HepG2 (cell line): ENCODE measurements around the gene NEMP2. TPM values are rescaled to one million over a fixed set of nuclear protein-coding genes. Genes with fewer than 3 reads are reported as not detected.
A peak's percentile ranks its signal among the peaks of the same experiment; 100 is the strongest.

Experiments used
- EHMT2 ChIP-seq: fragments of 200-600 bp; sonication (generic); IDR thresholded peaks from 2 replicates; pipeline ENCODE4 v1.7.0; 2017; ENCODE audit warnings: antibody characterized with exemption, low read depth, low read length, borderline replicate concordance
- FIP1L1 ChIP-seq: fragments of 200-400 bp; formaldehyde crosslinking; IDR thresholded peaks from 2 replicates; pipeline ENCODE4 v1.6.1; 2018; ENCODE audit warnings: low read depth, mild to moderate bottlenecking, low read length, moderate library complexity, borderline replicate concordance; ENCODE audit not compliant: insufficient read depth
- FOXC1 ChIP-seq: sonication (generic); formaldehyde crosslinking; IDR thresholded peaks from 2 replicates; pipeline ENCODE4 v1.8.0; 2022; ENCODE audit warnings: mild to moderate bottlenecking, missing genetic modification reagents, borderline replicate concordance
- MATR3 ChIP-seq: sonication (generic); formaldehyde crosslinking; IDR thresholded peaks from 2 replicates; pipeline ENCODE4 v1.4.0; 2020; ENCODE audit warnings: missing genetic modification reagents
- MLLT10 ChIP-seq: sonication (generic); formaldehyde crosslinking; IDR thresholded peaks from 2 replicates; pipeline ENCODE4 v1.4.0; 2020; ENCODE audit warnings: missing genetic modification reagents
- SOX13 ChIP-seq, 3 experiments: fragments of 450-650 bp in 1 of 3; sonication (generic) in 1 of 3; formaldehyde crosslinking in 1 of 3; IDR thresholded peaks in 2 of 3; conservative IDR thresholded peaks in 1 of 3; 2 replicates each; pipeline versions ENCODE4 v1.5.0 to v1.6.1; 2016 to 2020; ENCODE audit warnings: antibody characterized with exemption in 1 of 3, mild to moderate bottlenecking in 1 of 3, missing compliant biosample characterization in 1 of 3, missing genetic modification reagents in 1 of 3, moderate library complexity in 1 of 3
- YEATS2 ChIP-seq: sonication (generic); formaldehyde crosslinking; IDR thresholded peaks from 2 replicates; pipeline ENCODE4 v1.4.0; 2020; ENCODE audit warnings: missing genetic modification reagents, borderline replicate concordance
- ZBTB38 ChIP-seq: sonication (generic); formaldehyde crosslinking; IDR thresholded peaks from 2 replicates; pipeline ENCODE4 v1.5.1; 2020; ENCODE audit warnings: mild to moderate bottlenecking, missing genetic modification reagents
- ZNF138 ChIP-seq: sonication (generic); formaldehyde crosslinking; IDR thresholded peaks from 2 replicates; pipeline ENCODE4 v1.5.0; 2020; ENCODE audit warnings: mild to moderate bottlenecking, low read depth, missing genetic modification reagents
- ZNF24 ChIP-seq: fragments of 450-650 bp; IDR thresholded peaks from 2 replicates; pipeline ENCODE4 v1.6.1; 2017; ENCODE audit warnings: antibody characterized with exemption, mild to moderate bottlenecking
- ZNF552 ChIP-seq: sonication (generic); formaldehyde crosslinking; IDR thresholded peaks from 2 replicates; pipeline ENCODE4 v1.9.0; 2022; ENCODE audit warnings: missing genetic modification reagents, mild to moderate bottlenecking, borderline replicate concordance
- ZNF777 ChIP-seq: sonication (generic); formaldehyde crosslinking; IDR thresholded peaks from 2 replicates; pipeline ENCODE4 v1.4.0; 2020; ENCODE audit warnings: missing genetic modification reagents
- ZNF780A ChIP-seq: sonication (generic); formaldehyde crosslinking; IDR thresholded peaks from 2 replicates; pipeline ENCODE4 v1.8.0; 2022; ENCODE audit warnings: mild to moderate bottlenecking, missing genetic modification reagents, moderate library complexity
- polyA plus RNA-seq, 8 experiments: library from polyadenylated mRNA; depleted of rRNA in 3 of 8; stranded (reverse) in 7 of 8; unstranded in 1 of 8; fragments of >200 nt; fragmentation: Illumina TruSeq in 4 of 8; extraction: Trizol in 4 of 8; gene quantifications; 2 replicates each; pipeline versions ENCODE4 v1.2.1 to v1.2.3, GENCODE V29; 2011 to 2016; ENCODE audit warnings: low read depth in 4 of 8, missing spikeins in 1 of 8, mixed read lengths in 1 of 8; ENCODE audit not compliant: insufficient read depth in 1 of 8
- total RNA-seq, 5 experiments: library from RNA; depleted of rRNA; stranded (reverse); fragments of >200 nt; fragmentation: Illumina TruSeq; extraction: Trizol; gene quantifications; 2 replicates each; pipeline ENCODE4 v1.2.3, GENCODE V29; 2016; ENCODE audit warnings: low read depth in 1 of 5
- TF ChIP-seq, protein P1 (sequence below): sonication (generic); formaldehyde crosslinking; IDR thresholded peaks from 2 replicates; pipeline ENCODE4 v1.5.0; 2020; ENCODE audit warnings: missing genetic modification reagents
- TF ChIP-seq, protein P2 (sequence below): sonication (generic); formaldehyde crosslinking; IDR thresholded peaks from 2 replicates; pipeline ENCODE4 v1.8.0; 2022; ENCODE audit warnings: missing genetic modification reagents, low read depth, mild to moderate bottlenecking, borderline replicate concordance
- TF ChIP-seq, protein P3 (sequence below): IDR thresholded peaks from 2 replicates; pipeline ENCODE4 v1.6.1; 2016; ENCODE audit warnings: missing compliant biosample characterization, missing genetic modification reagents, borderline replicate concordance
- TF ChIP-seq, protein P4 (sequence below): sonication (generic); formaldehyde crosslinking; IDR thresholded peaks from 2 replicates; pipeline ENCODE4 v1.4.0; 2020; ENCODE audit warnings: missing genetic modification reagents
- TF ChIP-seq, protein P5 (sequence below): sonication (generic); formaldehyde crosslinking; IDR thresholded peaks from 2 replicates; pipeline ENCODE4 v1.5.1; 2020; ENCODE audit warnings: mild to moderate bottlenecking, missing genetic modification reagents
- TF ChIP-seq, protein P6 (sequence below): sonication (generic); formaldehyde crosslinking; IDR thresholded peaks from 2 replicates; pipeline ENCODE4 v1.4.0; 2020; ENCODE audit warnings: missing genetic modification reagents
- TF ChIP-seq, protein P7 (sequence below): IDR thresholded peaks from 2 replicates; pipeline ENCODE4 v1.6.1; 2016; ENCODE audit warnings: missing biosample characterization, missing genetic modification reagents, low read depth

NEMP2 gene
- total and polyA plus RNA-seq, 2 of the 13 experiments (the other 11 are each of a cell fraction or from before 2014, with no cell fraction given), result 2.4 to 9.8 TPM

DNA sequence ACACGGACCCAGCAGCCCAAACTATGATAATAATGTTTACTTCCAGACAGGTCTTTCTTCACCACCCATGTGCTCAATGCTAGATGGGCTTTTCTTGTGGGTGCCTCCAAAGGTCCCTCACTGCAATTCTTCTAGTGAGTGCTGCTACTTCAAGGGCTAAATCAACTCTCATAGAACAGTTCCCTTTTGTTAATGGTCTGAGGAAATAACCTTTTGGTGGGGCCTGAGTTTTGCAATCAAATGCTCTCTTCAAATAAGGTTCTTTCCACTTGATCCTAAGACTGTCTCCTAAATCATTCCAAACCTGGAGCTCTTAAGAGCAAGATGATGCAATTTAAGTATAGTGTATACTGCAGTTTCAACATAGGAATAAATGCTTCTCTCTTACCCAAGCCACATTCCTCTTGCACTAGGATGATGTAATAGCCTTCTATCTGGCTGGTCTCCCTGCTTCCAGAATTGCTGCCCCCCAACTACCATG is 6.0 kb downstream of the NEMP2 start (continued):
- TF ChIP-seq, protein P1, sequence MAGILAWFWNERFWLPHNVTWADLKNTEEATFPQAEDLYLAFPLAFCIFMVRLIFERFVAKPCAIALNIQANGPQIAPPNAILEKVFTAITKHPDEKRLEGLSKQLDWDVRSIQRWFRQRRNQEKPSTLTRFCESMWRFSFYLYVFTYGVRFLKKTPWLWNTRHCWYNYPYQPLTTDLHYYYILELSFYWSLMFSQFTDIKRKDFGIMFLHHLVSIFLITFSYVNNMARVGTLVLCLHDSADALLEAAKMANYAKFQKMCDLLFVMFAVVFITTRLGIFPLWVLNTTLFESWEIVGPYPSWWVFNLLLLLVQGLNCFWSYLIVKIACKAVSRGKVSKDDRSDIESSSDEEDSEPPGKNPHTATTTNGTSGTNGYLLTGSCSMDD (CRISPR knock-in tag), result no peak
- TF ChIP-seq SOX13 (IDR thresholded peaks at IDR 0.05) (0 out of 2 replicates have a peak, but pooled peaks have one; percentile 20), SOX13 (CRISPR knock-in tag; conservative IDR thresholded peaks at IDR 0.05 in 1 of 2, IDR thresholded peaks at IDR 0.05 in 1 of 2) (peak in 1 of 2 experiments; percentile 44; a peak in 1 of 4 replicates), MLLT10 (CRISPR knock-in tag) (no peak), ZNF552 (no peak), ZNF138 (CRISPR knock-in tag) (no peak), ZNF777 (CRISPR knock-in tag) (no peak), ZBTB38 (CRISPR knock-in tag) (no peak), MATR3 (CRISPR knock-in tag) (no peak), FIP1L1 (no peak), EHMT2 (peak; percentile 54; the same call in 1 of the 2 replicates), FOXC1 (CRISPR knock-in tag) (no peak), ZNF24 (peak; percentile 85; the same call in 1 of the 2 replicates), ZNF780A (CRISPR knock-in tag) (0 out of 2 replicates have a peak, but pooled peaks have one; percentile 3), YEATS2 (CRISPR knock-in tag) (no peak)
- TF ChIP-seq, protein P2, sequence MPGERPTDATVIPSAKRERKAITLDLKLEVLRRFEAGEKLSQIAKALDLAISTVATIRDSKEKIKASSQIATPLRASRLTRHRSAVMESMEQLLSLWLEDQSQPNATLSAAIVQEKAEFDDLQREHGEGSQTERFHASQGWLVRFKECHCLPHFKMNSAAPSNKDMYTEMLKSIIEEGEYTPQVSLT (CRISPR knock-in tag), result no peak
- TF ChIP-seq, protein P3, sequence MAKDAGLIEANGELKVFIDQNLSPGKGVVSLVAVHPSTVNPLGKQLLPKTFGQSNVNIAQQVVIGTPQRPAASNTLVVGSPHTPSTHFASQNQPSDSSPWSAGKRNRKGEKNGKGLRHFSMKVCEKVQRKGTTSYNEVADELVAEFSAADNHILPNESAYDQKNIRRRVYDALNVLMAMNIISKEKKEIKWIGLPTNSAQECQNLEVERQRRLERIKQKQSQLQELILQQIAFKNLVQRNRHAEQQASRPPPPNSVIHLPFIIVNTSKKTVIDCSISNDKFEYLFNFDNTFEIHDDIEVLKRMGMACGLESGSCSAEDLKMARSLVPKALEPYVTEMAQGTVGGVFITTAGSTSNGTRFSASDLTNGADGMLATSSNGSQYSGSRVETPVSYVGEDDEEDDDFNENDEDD (CRISPR knock-in tag), result no peak
- TF ChIP-seq, protein P4, sequence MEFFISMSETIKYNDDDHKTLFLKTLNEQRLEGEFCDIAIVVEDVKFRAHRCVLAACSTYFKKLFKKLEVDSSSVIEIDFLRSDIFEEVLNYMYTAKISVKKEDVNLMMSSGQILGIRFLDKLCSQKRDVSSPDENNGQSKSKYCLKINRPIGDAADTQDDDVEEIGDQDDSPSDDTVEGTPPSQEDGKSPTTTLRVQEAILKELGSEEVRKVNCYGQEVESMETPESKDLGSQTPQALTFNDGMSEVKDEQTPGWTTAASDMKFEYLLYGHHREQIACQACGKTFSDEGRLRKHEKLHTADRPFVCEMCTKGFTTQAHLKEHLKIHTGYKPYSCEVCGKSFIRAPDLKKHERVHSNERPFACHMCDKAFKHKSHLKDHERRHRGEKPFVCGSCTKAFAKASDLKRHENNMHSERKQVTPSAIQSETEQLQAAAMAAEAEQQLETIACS, result no peak
- TF ChIP-seq, protein P5, sequence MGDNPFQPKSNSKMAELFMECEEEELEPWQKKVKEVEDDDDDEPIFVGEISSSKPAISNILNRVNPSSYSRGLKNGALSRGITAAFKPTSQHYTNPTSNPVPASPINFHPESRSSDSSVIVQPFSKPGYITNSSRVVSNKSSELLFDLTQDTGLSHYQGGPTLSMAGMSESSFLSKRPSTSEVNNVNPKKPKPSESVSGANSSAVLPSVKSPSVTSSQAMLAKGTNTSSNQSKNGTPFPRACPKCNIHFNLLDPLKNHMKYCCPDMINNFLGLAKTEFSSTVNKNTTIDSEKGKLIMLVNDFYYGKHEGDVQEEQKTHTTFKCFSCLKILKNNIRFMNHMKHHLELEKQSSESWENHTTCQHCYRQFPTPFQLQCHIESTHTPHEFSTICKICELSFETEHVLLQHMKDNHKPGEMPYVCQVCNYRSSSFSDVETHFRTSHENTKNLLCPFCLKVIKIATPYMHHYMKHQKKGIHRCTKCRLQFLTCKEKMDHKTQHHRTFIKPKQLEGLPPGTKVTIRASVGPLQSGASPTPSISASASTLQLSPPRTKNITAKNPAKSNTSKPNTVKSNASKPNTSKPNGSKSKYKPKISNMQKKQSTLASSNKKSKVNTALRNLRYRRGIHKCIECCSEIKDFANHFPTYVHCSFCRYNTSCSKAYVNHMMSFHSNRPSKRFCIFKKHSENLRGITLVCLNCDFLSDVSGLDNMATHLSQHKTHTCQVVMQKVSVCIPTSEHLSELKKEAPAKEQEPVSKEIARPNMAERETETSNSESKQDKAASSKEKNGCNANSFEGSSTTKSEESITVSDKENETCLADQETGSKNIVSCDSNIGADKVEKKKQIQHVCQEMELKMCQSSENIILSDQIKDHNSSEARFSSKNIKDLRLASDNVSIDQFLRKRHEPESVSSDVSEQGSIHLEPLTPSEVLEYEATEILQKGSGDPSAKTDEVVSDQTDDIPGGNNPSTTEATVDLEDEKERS, result peak; percentile 68; the same call in 1 of the 2 replicates
- TF ChIP-seq, protein P6, sequence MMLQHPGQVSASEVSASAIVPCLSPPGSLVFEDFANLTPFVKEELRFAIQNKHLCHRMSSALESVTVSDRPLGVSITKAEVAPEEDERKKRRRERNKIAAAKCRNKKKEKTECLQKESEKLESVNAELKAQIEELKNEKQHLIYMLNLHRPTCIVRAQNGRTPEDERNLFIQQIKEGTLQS (CRISPR knock-in tag), result peak; percentile 87
- TF ChIP-seq, protein P7, sequence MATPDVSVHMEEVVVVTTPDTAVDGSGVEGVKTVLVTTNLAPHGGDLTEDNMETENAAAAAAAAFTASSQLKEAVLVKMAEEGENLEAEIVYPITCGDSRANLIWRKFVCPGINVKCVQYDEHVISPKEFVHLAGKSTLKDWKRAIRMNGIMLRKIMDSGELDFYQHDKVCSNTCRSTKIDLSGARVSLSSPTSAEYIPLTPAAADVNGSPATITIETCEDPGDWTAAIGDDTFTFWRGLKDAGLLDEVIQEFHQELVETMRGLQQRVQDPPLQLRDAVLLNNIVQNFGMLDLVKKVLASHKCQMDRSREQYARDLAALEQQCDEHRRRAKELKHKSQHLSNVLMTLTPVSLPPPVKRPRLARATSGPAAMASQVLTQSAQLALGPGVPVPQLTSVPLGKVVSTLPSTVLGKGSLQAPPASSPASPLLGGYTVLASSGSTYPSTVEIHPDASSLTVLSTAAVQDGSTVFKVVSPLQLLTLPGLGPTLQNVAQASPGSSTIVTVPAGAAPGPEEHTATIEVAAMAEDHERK (CRISPR knock-in tag), result no peak
